GM13976 (cell line): Measurements from ENCODE around the gene CFAP157.

Experiments
- DNase-seq: peaks from one replicate; pipeline ENCODE4 v3.0.0; 2012; ENCODE audit warnings: low spot score
- CTCF ChIP-seq: IDR thresholded peaks from 2 replicates; pipeline ENCODE4 v1.5.1; 2012; ENCODE audit warnings: borderline replicate concordance, mild to moderate bottlenecking; ENCODE audit not compliant: insufficient read depth; ENCODE audit errors: extremely low read depth, missing control alignments, control extremely low read depth
- in situ Hi-C: fragments of 300-500 bp; cut with MboI; formaldehyde crosslinking; loops from one replicate; pipeline ENCODE4 v1.12.0; 2022; ENCODE audit warnings: low sequenced_read_pairs, mixed read lengths, inconsistent platforms; ENCODE audit not compliant: unreplicated experiment

The CFAP157 gene

DNA sequence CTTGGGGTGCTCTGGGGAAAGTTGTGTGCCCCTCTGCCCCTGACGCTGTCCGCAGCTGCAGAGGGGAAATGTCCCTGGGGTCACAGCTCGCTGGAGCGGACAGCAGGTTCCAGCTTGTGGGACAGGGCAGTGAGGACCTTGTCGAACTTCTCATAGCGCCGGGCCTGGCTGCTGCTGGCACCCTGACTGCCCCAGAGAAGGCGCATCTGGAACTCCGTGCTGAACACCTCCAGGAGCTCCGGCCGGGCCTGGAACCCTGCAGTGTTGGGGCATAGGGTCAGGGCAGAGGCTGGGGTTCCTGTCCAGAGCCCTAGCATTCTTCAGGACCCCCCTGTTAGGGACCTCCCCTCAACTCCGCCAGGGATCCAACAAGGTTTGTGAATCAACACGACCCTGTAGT, 31.9 kb downstream of the CFAP157 start:
- in situ Hi-C loops, result no loop called here
- no peak for TF ChIP-seq CTCF
- no peak for DNase-seq

GRCh38 chr9:127739614-127740330, 33.0 kb downstream of the CFAP157 start:
- no peak for DNase-seq
- in situ Hi-C loops, result no loop called here
- TF ChIP-seq CTCF, result no peak

- in situ Hi-C loops, result no loop called here
- no peak for DNase-seq
- no peak for TF ChIP-seq CTCF
Observed at GRCh38 chr9:127741831-127742434, 35.1 kb downstream of the CFAP157 start.

- in situ Hi-C loops, result no loop called here
- TF ChIP-seq CTCF, result no peak
- DNase-seq, result no peak
Observed at GRCh38 chr9:127742435-127743088, 35.8 kb downstream of the CFAP157 start.

GRCh38 chr9:127744398-127745110, 37.8 kb downstream of the CFAP157 start:
- in situ Hi-C loops, result no loop called here
- DNase-seq, result no peak
- no peak for TF ChIP-seq CTCF

GRCh38 chr9:127746959-127747569, 40.3 kb downstream of the CFAP157 start:
- in situ Hi-C loops, result no loop called here
- no peak for DNase-seq
- TF ChIP-seq CTCF, result no peak
